ENCODE measurements around the gene NPHP1. TPM values are rescaled to one million over a fixed set of nuclear protein-coding genes. Genes with fewer than 3 reads are reported as not detected.

NPHP1 gene
- total and polyA plus RNA-seq, 2 of the 4 experiments (the other 2 are of a cell fraction) = 1.8 to 2.5 TPM

GRCh38 chr2:110103061-110103961 is 101.5 kb downstream of the NPHP1 start (continued):
- TF ChIP-seq USF2 (IDR thresholded peaks at IDR 0.05; ENCODE audit: low read depth, low read length) (no peak), SMC3 (IDR thresholded peaks at IDR 0.05; ENCODE audit: low read depth, low read length) (no peak), MXI1 (IDR thresholded peaks at IDR 0.05; ENCODE audit: borderline replicate concordance, low read depth, low read length) (no peak), MAZ (IDR thresholded peaks at IDR 0.05; ENCODE audit: borderline replicate concordance, low read depth, low read length) (no peak)
